ENCODE results near the gene SOX8.

SOX8 gene

GRCh38 chr16:959232-960040 is 22.1 kb upstream of the SOX8 start:
- no peak for DNase-seq

GRCh38 chr16:962366-962765 is 19.2 kb upstream of the SOX8 start:
- DNase-seq = no peak

GRCh38 chr16:962901-963814 is 18.4 kb upstream of the SOX8 start:
- no peak for DNase-seq

DNA sequence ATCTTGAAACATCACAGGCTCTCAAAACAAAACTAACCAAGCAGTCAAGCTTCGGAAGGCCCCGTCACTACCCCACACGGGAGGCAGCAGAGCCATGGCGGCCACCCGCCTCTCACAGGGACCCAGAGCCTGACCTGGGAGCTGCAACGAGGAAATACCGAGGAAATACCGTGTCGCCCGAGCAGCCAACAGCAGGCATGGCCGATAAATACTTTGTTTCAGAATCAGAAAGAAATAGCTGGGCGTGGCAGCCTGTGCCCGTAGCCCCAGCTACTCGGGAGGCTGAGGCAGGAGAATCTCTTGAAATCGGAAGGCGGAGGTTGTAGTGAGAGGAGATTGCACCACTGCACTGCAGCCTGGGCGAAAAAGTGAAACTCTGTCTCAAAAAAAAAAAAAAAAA is 17.7 kb upstream of the SOX8 start:
- no peak for DNase-seq

DNA sequence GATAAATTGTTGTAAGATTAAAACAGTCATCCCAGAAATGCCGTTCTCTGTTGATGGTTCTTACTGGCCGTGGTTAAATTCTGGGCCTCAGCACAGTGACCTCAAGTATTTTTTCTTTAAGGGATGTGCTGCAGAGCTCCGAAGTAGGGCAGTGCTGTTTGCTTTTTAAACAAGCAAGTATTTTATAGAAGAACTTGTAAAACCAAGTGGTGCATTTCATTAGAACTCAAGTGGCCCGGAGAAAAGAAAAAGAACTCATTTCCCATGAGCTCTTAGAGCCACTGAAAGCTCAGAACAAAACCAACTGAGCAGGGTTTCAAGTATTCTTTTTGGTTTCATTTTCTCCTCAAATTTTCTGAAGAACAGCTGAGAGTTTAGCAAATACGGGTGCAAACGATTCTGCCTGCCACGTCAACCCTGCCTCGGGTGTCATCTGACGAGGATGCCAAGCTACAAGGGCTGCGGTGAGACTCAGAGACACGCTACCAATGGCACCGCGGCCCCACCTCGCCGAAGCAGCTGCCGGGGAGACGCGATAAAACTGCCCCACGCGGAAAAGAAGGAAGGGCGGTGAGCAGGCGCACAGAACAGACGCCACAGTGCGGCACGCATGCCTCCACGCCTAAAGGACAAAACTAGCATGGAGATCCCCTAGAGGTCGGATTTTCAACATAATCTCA is 17.1 kb upstream of the SOX8 start:
- DNase-seq = peak; percentile 71 to 79

GRCh38 chr16:965036-965395 is 16.6 kb upstream of the SOX8 start:
- DNase-seq = no peak

- no peak for DNase-seq
Observed at GRCh38 chr16:965487-965886, 16.1 kb upstream of the SOX8 start.

DNA sequence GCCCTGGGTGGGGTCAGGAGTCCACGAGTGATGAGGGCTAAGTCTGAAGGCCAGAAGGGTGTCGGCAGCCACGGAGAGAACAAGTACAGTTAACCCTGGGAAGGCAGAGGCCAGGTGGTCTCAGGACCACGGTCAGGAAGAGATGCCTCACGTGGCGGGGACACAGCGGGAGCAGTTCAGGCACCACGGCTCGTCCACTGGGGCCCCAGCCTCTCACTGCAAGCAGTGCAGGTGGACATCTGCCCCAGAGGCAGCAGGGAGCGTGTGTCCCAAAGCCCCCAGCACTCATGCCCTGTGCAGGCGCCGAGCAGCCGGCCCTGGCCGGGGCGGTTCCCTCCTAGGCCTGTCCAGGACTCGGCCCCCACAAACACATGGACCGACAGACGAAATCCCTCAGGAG is 15.5 kb upstream of the SOX8 start:
- no peak for DNase-seq

DNA sequence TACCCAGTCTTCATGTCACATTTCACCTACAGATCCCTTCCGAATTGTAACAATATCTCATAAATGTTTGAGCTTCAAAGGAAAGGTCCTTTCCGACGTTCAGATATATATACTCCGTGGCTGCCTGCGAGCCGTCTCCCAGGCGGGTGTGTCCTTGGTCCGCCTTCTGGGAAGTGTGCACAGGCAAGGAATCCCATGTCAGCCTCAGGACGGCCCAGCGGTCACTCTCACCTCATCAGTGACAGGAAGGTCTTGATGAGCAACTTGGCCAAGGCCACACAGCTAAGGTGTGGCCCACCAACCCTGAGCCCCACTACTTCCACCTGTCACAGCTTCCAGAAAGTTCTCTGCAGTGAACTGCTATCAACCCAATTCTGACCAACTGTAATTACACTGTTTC is 15.1 kb upstream of the SOX8 start:
- DNase-seq = no peak

GRCh38 chr16:967077-967541 is 14.5 kb upstream of the SOX8 start:
- no peak for DNase-seq

DNA sequence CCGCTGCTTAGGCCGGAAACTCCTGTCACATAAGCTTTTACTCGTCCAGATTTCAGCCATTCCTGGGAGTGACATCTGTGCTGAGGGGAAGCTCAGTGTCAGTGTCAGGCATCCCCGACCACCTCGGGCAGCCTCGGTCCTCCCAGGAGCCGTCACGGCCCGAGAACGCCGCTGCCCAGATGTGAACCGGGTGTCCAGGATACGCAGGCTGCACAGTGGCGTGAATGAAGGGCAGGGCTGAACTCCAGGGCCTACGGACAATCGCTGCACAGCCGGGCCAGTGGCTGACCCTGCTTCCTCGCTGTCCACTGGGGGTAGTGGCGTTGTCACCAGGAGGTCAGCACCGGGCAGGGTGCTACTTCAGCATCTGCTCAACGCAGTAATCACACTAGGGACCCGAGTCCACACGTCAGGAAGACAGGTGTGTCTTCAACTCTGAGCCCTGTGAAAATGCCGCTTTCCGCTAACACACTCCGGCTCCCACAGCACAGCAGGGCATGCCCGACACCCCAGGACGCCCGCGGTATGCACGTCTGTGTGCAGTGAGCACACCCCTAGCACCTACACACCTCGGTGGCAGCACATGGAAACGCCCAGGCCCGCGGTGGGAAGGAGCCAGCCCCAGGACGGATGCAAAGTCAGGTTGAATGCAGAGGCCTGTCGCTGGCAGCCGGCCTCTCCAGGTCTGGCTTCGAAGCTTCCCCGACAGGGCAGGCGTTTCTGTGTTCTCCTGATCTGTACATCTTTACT is 13.8 kb upstream of the SOX8 start:
- no peak for DNase-seq

GRCh38 chr16:968620-969019 is 12.9 kb upstream of the SOX8 start:
- DNase-seq = no peak

DNA sequence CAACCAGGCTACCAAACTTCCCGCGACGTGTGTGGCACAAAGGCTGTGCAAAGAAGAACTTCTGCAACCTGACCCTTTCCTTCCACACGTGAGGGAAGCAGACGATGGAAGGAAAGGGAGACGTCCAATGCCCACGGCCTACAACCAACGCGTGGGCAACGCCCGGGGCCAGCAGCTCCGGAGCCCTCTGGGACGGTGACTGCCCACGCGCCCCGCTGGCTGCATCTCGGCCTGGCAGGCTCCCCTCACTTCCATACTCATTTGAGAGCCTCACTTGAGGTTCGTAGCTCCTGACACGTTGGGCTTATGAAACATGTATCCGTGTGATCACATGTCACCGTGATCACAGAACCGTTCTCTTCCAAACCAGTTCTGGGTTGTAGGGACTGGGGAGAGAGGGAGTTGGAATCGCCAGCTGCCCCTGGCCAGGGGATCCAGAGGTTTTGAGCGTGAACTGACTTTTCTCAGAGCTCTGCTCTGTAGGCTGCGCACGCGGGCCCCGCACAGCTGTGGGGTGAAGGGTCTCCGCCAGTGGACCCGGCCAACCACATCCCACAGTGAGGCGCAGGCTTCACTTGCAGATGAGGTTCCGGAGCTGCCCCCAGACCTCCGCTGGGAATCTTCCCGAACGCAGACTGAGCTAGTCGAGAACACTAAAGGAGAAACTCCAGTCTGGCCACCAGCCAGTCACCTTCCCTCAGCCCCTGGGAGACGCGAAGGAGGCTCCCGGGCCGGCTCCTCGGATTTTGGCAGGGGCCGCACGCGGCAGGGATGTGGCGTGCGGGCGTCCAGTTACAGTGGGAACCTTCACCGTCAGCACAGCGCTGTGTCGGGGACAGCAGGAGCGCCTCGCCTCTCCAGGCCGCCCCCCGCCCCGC is 11.8 kb upstream of the SOX8 start:
- DNase-seq = no peak

- no peak for DNase-seq
Observed at GRCh38 chr16:970386-970765, 11.2 kb upstream of the SOX8 start.

DNA sequence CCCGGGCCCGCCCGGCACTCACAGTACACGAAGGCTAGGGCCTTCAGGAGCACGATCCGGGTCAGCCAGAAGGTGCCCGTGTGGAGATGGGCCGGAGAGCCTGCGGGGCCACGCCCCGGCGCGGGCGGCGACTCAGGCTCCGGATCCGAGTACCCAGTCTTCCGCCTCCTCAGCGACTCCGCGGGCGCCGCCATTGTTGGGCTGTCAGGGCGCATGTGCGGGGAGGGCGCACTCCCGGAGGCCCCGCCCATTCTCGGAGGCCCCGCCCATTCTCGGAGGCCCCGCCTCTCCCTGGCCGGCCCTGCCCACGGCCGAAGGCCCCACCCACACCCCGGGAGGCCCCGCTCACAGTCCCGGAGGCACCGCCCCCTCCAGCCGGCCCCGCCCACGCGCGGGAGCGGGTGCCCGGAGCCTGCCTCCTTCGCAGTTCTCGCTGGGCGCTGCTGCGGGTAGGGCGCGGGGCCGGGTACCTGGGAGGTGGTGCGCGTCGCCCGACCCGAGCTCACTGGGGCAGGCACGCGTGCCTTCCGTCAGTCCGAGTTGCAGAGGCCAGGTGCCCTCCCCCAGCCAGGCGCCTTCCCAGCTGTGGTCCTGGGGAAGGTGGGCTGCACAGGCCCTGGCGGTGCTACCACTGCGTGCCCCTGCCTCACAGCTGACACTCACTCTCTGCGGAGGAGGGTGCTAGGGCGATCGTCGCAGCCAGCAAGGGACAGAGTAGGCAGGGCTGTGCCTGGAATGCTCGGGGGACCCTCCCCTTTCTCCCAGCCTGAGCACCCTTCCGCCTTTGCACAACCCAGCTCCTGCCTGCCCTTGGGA is 10.6 kb upstream of the SOX8 start, which contains the start of gene LMF1:
TSS of gene LMF1 (minus strand) at position 219 of the 816 bp plus-strand sequence. CDS start at position 215, 4 bp downstream.
- DNase-seq = peak; percentile 95 to 96

DNA sequence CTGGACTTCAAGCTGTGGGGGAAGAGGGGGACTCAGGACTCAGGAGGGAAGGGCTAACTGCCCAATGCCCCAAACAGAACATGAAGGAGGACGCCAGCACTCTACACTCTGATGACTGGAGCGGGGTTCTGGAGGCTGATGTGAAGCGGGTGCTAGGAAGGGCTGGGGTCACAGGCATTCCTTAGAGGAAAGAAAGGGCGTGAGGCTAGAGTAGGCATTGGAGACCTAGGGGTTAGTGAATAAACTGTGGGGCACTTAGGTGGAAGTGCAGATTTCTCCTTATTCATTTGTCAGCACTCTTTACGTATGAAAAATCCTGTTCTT is 10.0 kb upstream of the SOX8 start:
- no peak for DNase-seq

GRCh38 chr16:971981-972315 is 9.6 kb upstream of the SOX8 start:
- no peak for DNase-seq

- no peak for DNase-seq
Observed at GRCh38 chr16:972316-973002, 9.1 kb upstream of the SOX8 start.

DNA sequence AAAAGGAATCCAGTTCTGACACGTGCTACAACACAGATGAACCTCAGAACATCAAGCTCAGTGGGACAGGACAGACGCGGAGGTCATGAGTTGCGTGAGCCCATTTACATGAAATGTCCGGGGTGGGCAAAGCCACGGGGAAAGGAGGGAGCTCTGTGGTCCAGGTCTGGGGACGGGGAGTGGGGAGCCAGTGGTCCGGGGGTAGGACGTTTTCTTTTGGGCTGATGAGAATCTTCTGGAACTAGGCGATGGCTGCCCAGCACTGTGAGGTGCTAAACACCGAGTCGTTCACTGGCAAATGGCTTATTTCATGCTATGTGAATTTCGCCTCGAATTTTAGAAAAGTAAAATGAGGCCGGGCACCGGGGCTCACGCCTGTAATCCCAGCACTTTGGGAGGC is 8.2 kb upstream of the SOX8 start:
- no peak for DNase-seq

- DNase-seq = no peak
Observed at GRCh38 chr16:974001-974601, 7.5 kb upstream of the SOX8 start.
